Measurements from ENCODE around the gene RBP3.

GRCh38 chr10:47405857-47406547, 57.8 kb downstream of the RBP3 start:
- no peak for TF ChIP-seq CTCF (IDR thresholded peaks at IDR 0.05; ENCODE audit: low read depth, low read length, poor library complexity, severe bottlenecking)
- no peak for TF ChIP-seq EZH2phosphoT487 (IDR thresholded peaks at IDR 0.05; ENCODE audit: borderline replicate concordance, low read length)

All from DOHH2 (cell line).